GM10248 (cell line): ENCODE measurements around the gene FTSJ3.
A peak's percentile ranks its signal among the peaks of the same experiment; 100 is the strongest.

Experiments used
- CTCF ChIA-PET: fragments of 300-600 bp; sonication (Branson Sonifier 250); formaldehyde crosslinking; extraction: SDS; loops from one replicate; lab custom pipeline; 2021; ENCODE audit warnings: antibody characterized with exemption; lab: Yijun Ruan, JAX
- POLR2A ChIA-PET: fragments of 350-650 bp; sonication (Branson Sonifier 250); formaldehyde crosslinking; extraction: SDS; loops from one replicate; lab custom pipeline; 2020; ENCODE audit warnings: antibody characterized with exemption; lab: Yijun Ruan, JAX
- DNase-seq: peaks from one replicate; pipeline ENCODE4 v3.0.0; 2012; ENCODE audit errors: extremely low spot score
- TF ChIP-seq, protein P1 (sequence below): IDR thresholded peaks from 2 replicates; pipeline ENCODE4 v1.5.1; 2012; ENCODE audit warnings: mild to moderate bottlenecking, low read depth; ENCODE audit errors: extremely low read depth, missing control alignments, control extremely low read depth

The FTSJ3 gene

DNA sequence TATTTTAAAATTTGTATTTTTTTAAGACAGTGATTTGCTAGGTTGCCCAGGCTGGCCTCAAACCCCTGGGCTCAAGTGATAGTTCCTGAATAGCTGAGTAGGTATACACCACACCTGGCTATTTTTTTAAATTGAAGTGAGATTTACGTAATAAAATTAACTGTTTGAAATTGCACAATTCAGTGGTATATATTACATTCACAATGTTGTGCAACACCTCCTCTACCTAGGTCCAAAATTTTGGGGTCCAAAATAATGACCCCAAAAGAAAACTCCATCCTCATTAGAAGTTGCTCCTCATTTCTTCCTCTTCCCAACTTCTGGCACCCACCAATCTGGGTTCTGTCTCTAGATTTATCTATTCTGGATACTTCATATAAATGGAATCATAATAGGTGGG, 18.0 kb upstream of the FTSJ3 start:
- DNase-seq, result no peak
- CTCF ChIA-PET, result interaction anchor here (14.1 kb wide), 1 partner anchor 17 kb away, joined by 137 read pairs; no protein-coding TSS in a partner anchor
- POLR2A ChIA-PET, result no interaction called here
- TF ChIP-seq, protein P1, sequence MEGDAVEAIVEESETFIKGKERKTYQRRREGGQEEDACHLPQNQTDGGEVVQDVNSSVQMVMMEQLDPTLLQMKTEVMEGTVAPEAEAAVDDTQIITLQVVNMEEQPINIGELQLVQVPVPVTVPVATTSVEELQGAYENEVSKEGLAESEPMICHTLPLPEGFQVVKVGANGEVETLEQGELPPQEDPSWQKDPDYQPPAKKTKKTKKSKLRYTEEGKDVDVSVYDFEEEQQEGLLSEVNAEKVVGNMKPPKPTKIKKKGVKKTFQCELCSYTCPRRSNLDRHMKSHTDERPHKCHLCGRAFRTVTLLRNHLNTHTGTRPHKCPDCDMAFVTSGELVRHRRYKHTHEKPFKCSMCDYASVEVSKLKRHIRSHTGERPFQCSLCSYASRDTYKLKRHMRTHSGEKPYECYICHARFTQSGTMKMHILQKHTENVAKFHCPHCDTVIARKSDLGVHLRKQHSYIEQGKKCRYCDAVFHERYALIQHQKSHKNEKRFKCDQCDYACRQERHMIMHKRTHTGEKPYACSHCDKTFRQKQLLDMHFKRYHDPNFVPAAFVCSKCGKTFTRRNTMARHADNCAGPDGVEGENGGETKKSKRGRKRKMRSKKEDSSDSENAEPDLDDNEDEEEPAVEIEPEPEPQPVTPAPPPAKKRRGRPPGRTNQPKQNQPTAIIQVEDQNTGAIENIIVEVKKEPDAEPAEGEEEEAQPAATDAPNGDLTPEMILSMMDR, result no peak

DNA sequence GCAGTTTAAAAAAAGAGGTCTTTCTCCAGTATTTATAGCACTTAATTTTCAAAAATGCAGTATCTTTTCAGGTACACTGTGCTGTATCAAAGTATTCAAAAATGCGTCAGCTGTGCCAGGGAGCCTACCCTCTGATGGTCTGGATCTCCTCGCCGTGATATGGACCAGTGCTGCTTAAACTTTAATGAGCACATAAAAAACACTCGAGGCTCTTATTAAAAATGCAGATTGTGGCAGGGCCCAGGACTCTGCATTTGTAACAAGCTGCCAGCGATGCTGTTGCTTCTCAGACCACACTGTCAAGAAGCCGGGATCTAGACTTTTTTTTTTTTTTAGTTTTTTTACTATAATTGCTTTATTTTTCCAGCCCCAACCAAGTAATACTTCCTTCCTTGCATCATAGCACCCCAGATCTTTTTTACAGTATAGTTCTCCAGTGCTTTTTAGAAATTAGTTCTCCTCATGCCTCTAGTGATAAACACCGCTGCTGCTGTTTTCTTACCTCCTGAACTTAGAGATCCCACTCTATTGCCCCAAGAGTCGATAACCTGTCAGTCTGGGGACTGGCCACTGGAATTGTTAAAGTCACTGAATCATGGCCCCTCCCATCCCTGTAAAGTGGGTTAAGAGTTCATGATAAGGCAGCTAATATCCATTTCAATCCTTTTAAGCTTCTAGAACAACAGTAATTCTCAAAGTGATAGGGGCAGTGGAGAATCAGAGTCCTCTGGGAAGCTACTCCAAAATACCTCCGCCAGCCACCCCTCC, 16.6 kb upstream of the FTSJ3 start:
- DNase-seq, result no peak
- TF ChIP-seq, protein P1, result no peak
- ChIA-PET CTCF (interaction anchor here (0.8 to 2.6 kb wide), 6 partner anchors 11 to 220 kb away, joined by 3 to 8 read pairs (median 4); no protein-coding TSS in a partner anchor), POLR2A (interaction anchor here (0.6 to 1.6 kb wide), 6 partner anchors 17 to 402 kb away, joined by 3 to 9 read pairs (median 5); partner anchors contain the start of genes CCDC47 and PSMC5)

- peak; percentile 56 for DNase-seq
- CTCF ChIA-PET, result interaction anchor here (0.9 to 2.6 kb wide), 7 partner anchors 9 to 220 kb away, joined by 3 to 8 read pairs (median 3); no protein-coding TSS in a partner anchor
- POLR2A ChIA-PET, result interaction anchor here (0.6 to 1.6 kb wide), 8 partner anchors 11 to 401 kb away, joined by 3 to 9 read pairs (median 5); partner anchors contain the start of genes CCDC47 and PSMC5
Observed at GRCh38 chr17:63843387-63843888, 16.0 kb upstream of the FTSJ3 start.

DNA sequence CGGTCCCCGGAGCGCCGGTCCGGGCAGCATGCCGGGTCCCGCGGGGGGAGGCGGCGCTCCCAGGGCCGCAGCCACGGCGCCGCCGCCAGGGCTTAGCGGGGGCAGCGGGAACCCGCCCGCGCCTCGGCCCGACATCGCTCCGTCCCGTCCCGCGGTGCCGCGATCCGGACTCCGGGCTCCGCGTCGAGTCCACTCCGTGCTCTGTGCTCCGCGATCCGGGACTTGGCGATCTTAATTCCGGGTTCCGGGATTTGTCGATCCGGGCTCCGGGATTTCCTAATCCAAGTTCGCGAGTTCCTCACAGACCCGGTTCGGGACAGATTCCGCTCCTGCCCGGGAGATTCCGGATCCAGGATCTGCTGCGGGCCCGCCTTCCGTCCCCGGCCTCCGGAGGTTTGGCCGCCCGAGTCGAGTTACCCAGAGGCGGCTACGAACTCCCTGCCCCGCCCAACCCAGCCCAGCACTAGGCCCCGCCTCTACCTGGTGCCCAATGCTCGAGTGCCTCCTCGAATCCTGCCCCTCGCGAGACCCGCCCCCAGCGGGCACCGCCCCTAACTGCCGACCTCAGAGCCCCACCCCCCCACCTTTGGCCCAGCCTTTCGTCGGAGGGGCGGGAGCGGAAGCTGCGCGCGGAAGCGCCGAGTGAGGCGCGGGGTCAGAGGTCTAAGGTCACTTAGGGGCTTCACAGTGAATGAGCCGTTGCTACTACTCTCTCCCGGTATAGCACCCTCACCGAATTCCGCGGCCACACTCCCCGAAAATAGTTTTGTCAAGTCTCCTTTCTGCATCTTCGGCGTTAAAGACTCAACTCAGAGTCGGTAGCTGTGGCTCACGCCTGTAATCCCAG, 15.3 kb upstream of the FTSJ3 start, which contains the start of gene SMARCD2:
TSS of gene SMARCD2 (minus strand) at position 146 of the 847 bp plus-strand sequence. CDS start at position 135, 11 bp downstream.
- TF ChIP-seq, protein P1, result no peak
- CTCF ChIA-PET, result interaction anchor here (0.9 to 2.6 kb wide), 8 partner anchors 9 to 221 kb away, joined by 3 to 8 read pairs (median 4); no protein-coding TSS in a partner anchor
- POLR2A ChIA-PET, result interaction anchor here (0.7 to 1.6 kb wide), 5 partner anchors 11 to 401 kb away, joined by 3 to 9 read pairs (median 5); partner anchors contain the start of gene CCDC47
- peak; percentile 98 for DNase-seq

DNA sequence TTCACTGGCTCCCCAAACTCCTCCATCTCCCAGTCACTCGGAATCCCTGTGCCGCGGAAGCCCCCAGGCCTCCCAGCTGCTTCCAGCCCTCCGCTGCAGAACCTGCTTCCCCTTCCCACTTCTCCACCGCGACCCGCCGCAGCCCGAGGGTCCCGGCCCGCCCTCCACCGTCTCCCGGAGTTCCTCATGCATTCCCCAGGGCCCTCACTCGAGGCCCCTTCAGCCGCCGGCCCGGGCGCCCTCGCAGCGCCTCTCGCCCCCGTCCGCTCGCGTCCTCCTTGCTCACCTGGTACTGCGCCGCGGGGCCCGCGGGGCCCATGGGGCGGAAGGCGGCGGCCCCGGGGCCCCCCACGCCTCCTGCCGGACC, 14.7 kb upstream of the FTSJ3 start:
- DNase-seq, result no peak
- ChIA-PET POLR2A (interaction anchor here (1.6 kb wide), 1 partner anchor 13 kb away, joined by 6 read pairs; no protein-coding TSS in a partner anchor), CTCF (interaction anchor here (0.6 to 2.6 kb wide), 4 partner anchors 11 to 17 kb away, joined by 3 to 8 read pairs (median 4); no protein-coding TSS in a partner anchor)
- TF ChIP-seq, protein P1, result no peak

DNA sequence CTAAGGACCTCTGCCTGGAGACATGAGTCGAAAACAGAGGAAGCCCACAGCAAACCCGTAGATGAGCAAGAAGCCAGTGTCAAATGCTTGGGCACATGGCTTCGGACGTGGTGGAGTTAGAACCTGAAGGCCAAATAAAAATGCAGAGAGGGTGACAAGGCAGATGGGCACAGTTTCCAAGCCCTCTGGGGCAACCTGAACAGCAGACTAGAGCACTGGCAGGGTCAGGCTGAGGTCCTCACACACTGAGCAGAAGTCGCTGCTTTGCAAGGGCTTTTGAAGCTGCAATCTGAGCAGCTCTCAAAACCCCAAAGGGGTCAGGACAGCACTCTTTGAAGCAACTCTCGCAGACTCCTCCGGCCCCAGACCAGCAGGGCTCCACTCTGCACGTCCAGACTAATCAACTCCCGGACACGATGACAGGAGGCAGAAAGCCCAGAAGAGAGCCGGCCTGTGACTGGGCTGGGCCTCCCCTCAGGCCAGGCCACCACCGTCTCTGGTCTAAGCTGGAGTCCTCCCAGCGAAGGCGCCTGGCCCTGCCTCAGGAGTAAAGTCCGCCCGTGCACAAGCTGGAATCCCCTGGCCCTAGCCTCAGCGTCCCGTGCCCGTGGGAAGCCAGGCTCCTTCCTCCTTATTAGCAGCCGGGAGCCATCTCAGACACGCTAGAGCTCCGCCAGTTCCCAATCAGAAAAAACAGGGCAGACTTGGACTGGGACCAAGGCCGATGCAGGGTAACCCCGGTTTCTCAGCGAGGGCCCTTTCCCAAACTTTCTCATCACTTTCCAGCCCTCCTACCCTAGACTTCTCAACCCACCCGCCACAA, 14.1 kb upstream of the FTSJ3 start:
- CTCF ChIA-PET, result interaction anchor here (0.6 to 2.6 kb wide), 5 partner anchors 10 to 18 kb away, joined by 3 to 8 read pairs (median 3); no protein-coding TSS in a partner anchor

More for the DNA sequence above, 14.1 kb upstream of the FTSJ3 start:
- POLR2A ChIA-PET, result interaction anchor here (1.6 kb wide), 2 partner anchors 12 to 16 kb away, joined by 3 to 6 read pairs; no protein-coding TSS in a partner anchor
- TF ChIP-seq, protein P1, result no peak
- peak; percentile 28 for DNase-seq
